Lung (tissue), 10 donors: Measurements from ENCODE around the gene PRIM2. TPM values are rescaled to one million over a fixed set of nuclear protein-coding genes. Genes with fewer than 3 reads are reported as not detected.
"Not testable (repeated sequence)": the region's sequence is repeated elsewhere in the genome, so short reads cannot be mapped to it uniquely, and the experiment has no call there.

Experiments
- ATAC-seq: fragments of 200-7000 bp; cut with Tn5 transposase; one replicate; pipeline ENCODE4 v1.9.1; 2020; ENCODE audit warnings: moderate number of reproducible peaks; ENCODE audit not compliant: insufficient read depth, low FRiP score
- DNase-seq, 3 donors: peaks; one replicate each; pipeline ENCODE4 v3.0.0-alpha.2; 2013 to 2017
- H3K27ac ChIP-seq, 2 donors: one replicate each; pipeline ENCODE4 v1.5.1; 2013; ENCODE audit warnings: mild to moderate bottlenecking in 2 of 2, moderate library complexity in 2 of 2, control low read depth in 1 of 2, inconsistent platforms in 1 of 2, low read depth in 1 of 2, low read length in 1 of 2
- H3K27me3 ChIP-seq, 3 donors: one replicate each; pipeline ENCODE4 v1.5.1; 2013; ENCODE audit warnings: low read length in 2 of 3; ENCODE audit not compliant: control insufficient read depth in 3 of 3, insufficient read depth in 3 of 3
- H3K36me3 ChIP-seq, 4 donors: one replicate each; pipeline ENCODE4 v1.5.1; 2013; ENCODE audit warnings: low read length in 4 of 4, mild to moderate bottlenecking in 1 of 4, moderate library complexity in 1 of 4; ENCODE audit not compliant: control insufficient read depth in 4 of 4, insufficient read depth in 4 of 4
- H3K4me1 ChIP-seq, 5 donors: one replicate each; pipeline ENCODE4 v1.5.1; 2013; ENCODE audit warnings: low read length in 5 of 5, mild to moderate bottlenecking in 2 of 5, moderate library complexity in 1 of 5; ENCODE audit not compliant: control insufficient read depth in 5 of 5, insufficient read depth in 5 of 5
- H3K4me3 ChIP-seq: one replicate; pipeline ENCODE4 v1.5.1; 2013; ENCODE audit warnings: mild to moderate bottlenecking, control low read depth, moderate library complexity
- H3K9ac ChIP-seq, 2 donors: one replicate each; pipeline ENCODE4 v1.5.1; 2013; ENCODE audit warnings: low read length in 2 of 2, control low read depth in 1 of 2; ENCODE audit not compliant: insufficient read depth in 1 of 2
- H3K9me3 ChIP-seq, 4 donors: one replicate each; pipeline ENCODE4 v1.5.1; 2013; ENCODE audit warnings: low read length in 3 of 4, mild to moderate bottlenecking in 1 of 4, moderate library complexity in 1 of 4; ENCODE audit not compliant: control insufficient read depth in 4 of 4, insufficient read depth in 3 of 4
- WGBS, 2 donors: extraction: QIAGEN DNeasy Blood & Tissue Kit; methylation state at CpG; one replicate each; pipeline ENCODE4 v1.1.7; 2013; 5-methylcytosine and 5-hydroxymethylcytosine counted together
- polyA plus RNA-seq, 2 donors: library from polyadenylated mRNA; stranded (reverse); fragments of 200-250 nt; gene quantifications; one replicate each; pipeline ENCODE4 v1.2.1, GENCODE V29; 2013
- total RNA-seq, 2 donors: library from RNA; depleted of rRNA in 1 of 2; stranded (reverse); fragments of >200 nt in 1 of 2; gene quantifications; one replicate each; pipeline ENCODE4 v1.2.1, GENCODE V29; 2014 to 2021
- donor health status: Bipolar disorder and iron deficiency.
- donor health status: healthy.
- donor health status: DM: yes; HTN: yes; CAD: no.

The PRIM2 gene
- total and polyA plus RNA-seq, 4 donors, result 4.0 to 21.8 (median 6.6) TPM

- not testable (repeated sequence) for H3K27me3 ChIP-seq, H3K9ac ChIP-seq, DNase-seq, H3K4me3 ChIP-seq, H3K27ac ChIP-seq, H3K9me3 ChIP-seq, H3K36me3 ChIP-seq, H3K4me1 ChIP-seq, ATAC-seq
- 67 to 76% methylated on average over 2 of the region's 2 CpGs for WGBS, 2 donors
These were observed 128.5 kb downstream of the PRIM2 start for GRCh38 chr6:57445790-57446468.

GRCh38 chr6:57449496-57450066 lies 132.2 kb downstream of the PRIM2 start:
- not testable (repeated sequence) for H3K36me3 ChIP-seq, ATAC-seq, H3K27me3 ChIP-seq, H3K4me3 ChIP-seq, H3K9ac ChIP-seq, H3K9me3 ChIP-seq, DNase-seq, H3K27ac ChIP-seq, H3K4me1 ChIP-seq
- WGBS, 2 donors, result 71 to 84% methylated on average over 1 of the region's 1 CpG

- not testable (repeated sequence) for H3K36me3 ChIP-seq, DNase-seq, H3K9ac ChIP-seq, H3K4me1 ChIP-seq, H3K27ac ChIP-seq, H3K4me3 ChIP-seq, H3K27me3 ChIP-seq, H3K9me3 ChIP-seq, ATAC-seq
- 90 to 91% methylated on average over 2 of the region's 2 CpGs for WGBS, 2 donors
These were observed 142.4 kb downstream of the PRIM2 start for GRCh38 chr6:57459781-57460180.

- not testable (repeated sequence) for H3K27me3 ChIP-seq, DNase-seq, H3K36me3 ChIP-seq, ATAC-seq, H3K27ac ChIP-seq, H3K4me1 ChIP-seq, H3K9me3 ChIP-seq, H3K9ac ChIP-seq, H3K4me3 ChIP-seq
- 75 to 79% methylated on average over 4 of the region's 4 CpGs for WGBS, 2 donors
These were observed 143.6 kb downstream of the PRIM2 start for GRCh38 chr6:57461022-57461421.

- not testable (repeated sequence) for H3K9ac ChIP-seq, H3K27me3 ChIP-seq, H3K4me3 ChIP-seq, H3K4me1 ChIP-seq, ATAC-seq, DNase-seq, H3K9me3 ChIP-seq, H3K27ac ChIP-seq, H3K36me3 ChIP-seq
- 83% methylated on average over 5 of the region's 5 CpGs for WGBS, 2 donors
These were observed 146.4 kb downstream of the PRIM2 start for GRCh38 chr6:57463809-57464208.

GRCh38 chr6:57465968-57466367 lies 148.5 kb downstream of the PRIM2 start:
- whole genome bisulfite sequencing, 2 donors, result 95 to 100% methylated on average over 3 of the region's 3 CpGs
- DNase-seq, ATAC-seq: not testable (repeated sequence)

More at GRCh38 chr6:57465968-57466367, 148.5 kb downstream of the PRIM2 start:
- H3K9ac ChIP-seq, H3K36me3 ChIP-seq, H3K27me3 ChIP-seq, H3K9me3 ChIP-seq, H3K4me1 ChIP-seq, H3K4me3 ChIP-seq, H3K27ac ChIP-seq: not testable (repeated sequence)
